Stomach smooth muscle (tissue), 2 donors: ENCODE measurements around the gene ETS1.
A peak's percentile ranks its signal among the peaks of the same experiment; 100 is the strongest.
"Not testable (repeated sequence)": the region's sequence is repeated elsewhere in the genome, so short reads cannot be mapped to it uniquely, and the experiment has no call there.

Experiments
- H3K27ac ChIP-seq: one replicate; pipeline ENCODE4 v1.7.0; 2013; ENCODE audit warnings: mild to moderate bottlenecking, low read length, inconsistent platforms
- H3K27me3 ChIP-seq, 2 donors: one replicate each; pipeline ENCODE4 v1.7.0; 2013; ENCODE audit warnings: low read length in 2 of 2; ENCODE audit not compliant: insufficient read depth in 2 of 2, control insufficient read depth in 1 of 2
- H3K36me3 ChIP-seq, 2 donors: one replicate each; pipeline ENCODE4 v1.7.0; 2013; ENCODE audit warnings: low read length in 2 of 2; ENCODE audit not compliant: control insufficient read depth in 2 of 2, insufficient read depth in 2 of 2
- H3K4me1 ChIP-seq: one replicate; pipeline ENCODE4 v1.7.0; 2013; ENCODE audit warnings: low read length; ENCODE audit not compliant: control insufficient read depth, insufficient read depth
- H3K4me3 ChIP-seq, 2 donors: one replicate each; pipeline ENCODE4 v1.7.0; 2013; ENCODE audit warnings: low read length in 2 of 2
- H3K9ac ChIP-seq, 2 donors: one replicate each; pipeline ENCODE4 v1.7.0; 2013; ENCODE audit warnings: low read length in 2 of 2, mild to moderate bottlenecking in 1 of 2
- H3K9me3 ChIP-seq, 2 donors: one replicate each; pipeline ENCODE4 v1.7.0; 2013; ENCODE audit warnings: low read length in 2 of 2; ENCODE audit not compliant: control insufficient read depth in 2 of 2
- donor health status: healthy.
- donor health status: Pancreatic carcinoma.

The ETS1 gene

DNA sequence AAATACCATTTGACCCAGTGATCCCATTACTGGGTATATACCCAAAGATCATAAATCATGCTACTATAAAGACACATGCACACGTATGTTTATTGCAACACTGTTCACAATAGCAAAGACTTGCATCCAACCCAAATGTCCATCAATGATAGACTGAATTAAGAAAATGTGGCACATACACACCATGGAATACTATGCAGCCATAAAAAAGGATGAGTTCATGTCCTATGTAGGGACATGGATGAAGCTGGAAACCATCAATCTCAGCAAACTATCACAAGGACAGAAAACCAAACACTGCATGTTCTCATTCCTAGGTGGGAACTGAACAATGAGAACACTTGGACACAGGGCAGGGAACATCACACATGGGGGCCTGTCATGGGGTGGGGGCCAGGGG is 141.4 kb downstream of the ETS1 start:
- H3K27ac ChIP-seq, H3K27me3 ChIP-seq, H3K9me3 ChIP-seq, H3K4me3 ChIP-seq, H3K9ac ChIP-seq, H3K36me3 ChIP-seq, H3K4me1 ChIP-seq: not testable (repeated sequence)

DNA sequence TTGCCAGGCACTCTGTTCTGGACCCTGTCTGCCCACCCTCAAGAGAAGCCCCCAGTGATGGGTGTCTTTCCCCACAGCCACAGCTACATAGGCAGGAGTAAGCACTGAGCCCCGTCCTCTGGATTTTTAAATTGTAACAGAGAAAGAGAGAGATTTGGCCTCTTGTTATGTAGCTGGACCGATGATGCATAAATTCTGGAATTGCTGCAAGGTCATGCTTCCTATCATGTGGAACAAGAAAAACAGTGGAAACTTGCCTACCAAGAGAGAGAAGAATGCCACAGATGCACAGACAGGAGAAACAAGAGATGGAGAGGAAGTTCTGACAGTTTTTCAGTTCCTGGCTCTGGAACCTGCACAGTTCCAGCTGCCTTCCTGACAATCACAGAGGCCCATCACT is 150.2 kb downstream of the ETS1 start:
- H3K4me1 ChIP-seq = no peaks in the 10 kb centered on the region
- no peak overlapping the region for H3K9ac ChIP-seq
- no peak overlapping the region for H3K27ac ChIP-seq
- H3K9me3 ChIP-seq = no peaks in the 10 kb centered on the region
- H3K4me3 ChIP-seq = no peak overlapping the region
- no peaks in the 10 kb centered on the region for H3K36me3 ChIP-seq
- H3K27me3 ChIP-seq = no peaks in the 10 kb centered on the region

DNA sequence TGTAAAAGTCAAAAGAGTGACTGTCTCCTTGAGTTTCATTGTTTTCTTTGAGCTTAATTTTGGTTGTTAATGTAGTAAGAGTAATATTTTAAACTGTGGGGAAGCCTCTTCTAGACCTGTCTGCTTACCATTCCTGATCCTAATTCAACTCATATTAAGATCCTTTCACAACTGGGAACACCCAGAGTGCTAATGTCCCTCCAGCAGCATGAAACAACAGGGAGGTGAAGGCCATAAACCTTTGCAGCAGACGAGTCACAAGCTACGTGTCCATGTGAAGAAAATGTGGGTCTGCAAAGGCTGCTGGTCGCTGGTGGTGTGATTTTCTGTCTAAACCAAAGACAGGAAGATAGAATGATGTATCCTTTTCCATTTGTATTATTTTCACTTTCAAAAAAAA is 152.5 kb downstream of the ETS1 start:
- Histone ChIP-seq H3K27ac (no peak overlapping the region), H3K4me3 (no peak overlapping the region), H3K9me3 (no peaks in the 10 kb centered on the region), H3K9ac (no peak overlapping the region), H3K27me3 (no peaks in the 10 kb centered on the region), H3K4me1 (no peaks in the 10 kb centered on the region), H3K36me3 (no peaks in the 10 kb centered on the region)

DNA sequence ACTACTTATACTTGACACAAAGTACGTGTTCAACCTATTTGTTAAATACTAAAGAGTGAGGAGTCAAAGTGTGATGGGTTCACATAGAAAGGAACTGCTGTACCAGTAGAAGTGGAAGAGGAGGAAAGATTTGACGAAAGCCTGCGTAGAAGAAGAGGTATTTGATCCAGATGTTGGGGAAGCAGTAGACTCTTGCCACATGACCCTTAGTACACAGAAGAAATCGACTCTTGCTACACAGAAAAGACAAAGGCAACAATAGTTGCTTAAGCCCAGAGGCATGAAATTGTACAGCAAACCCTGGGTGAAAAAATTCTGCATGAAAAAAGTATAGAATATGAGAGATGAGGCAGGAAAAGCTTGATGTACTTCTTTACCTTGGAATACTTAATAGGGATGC is 152.9 kb downstream of the ETS1 start:
- Histone ChIP-seq H3K27ac (no peak overlapping the region), H3K27me3 (no peaks in the 10 kb centered on the region), H3K4me1 (no peaks in the 10 kb centered on the region), H3K36me3 (no peaks in the 10 kb centered on the region), H3K9me3 (no peaks in the 10 kb centered on the region), H3K4me3 (no peak overlapping the region), H3K9ac (no peak overlapping the region)

DNA sequence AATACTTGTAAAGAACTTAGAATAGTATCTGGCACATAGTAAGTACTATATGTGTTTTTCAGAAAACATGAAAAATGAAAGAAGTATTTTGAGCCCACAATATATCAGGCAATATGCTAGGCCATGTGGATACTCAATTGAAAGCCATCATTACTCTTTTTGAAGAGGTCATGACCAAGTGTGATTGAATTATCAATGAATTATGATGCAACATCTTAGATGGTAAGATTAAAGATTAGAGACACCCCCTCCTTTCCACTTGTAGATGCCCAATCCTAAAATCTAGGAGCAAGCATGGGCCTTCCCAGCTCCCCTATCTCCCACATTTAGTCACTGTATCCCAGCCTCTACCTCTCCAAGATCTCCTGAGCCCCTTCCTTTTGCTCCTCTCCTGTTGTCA is 154.4 kb downstream of the ETS1 start:
- H3K4me3 ChIP-seq = no peak overlapping the region
- no peak overlapping the region for H3K9ac ChIP-seq
- no peaks in the 10 kb centered on the region for H3K9me3 ChIP-seq
- no peak overlapping the region for H3K27ac ChIP-seq
- H3K36me3 ChIP-seq = no peaks in the 10 kb centered on the region
- H3K27me3 ChIP-seq = no peaks in the 10 kb centered on the region
- H3K4me1 ChIP-seq = no peaks in the 10 kb centered on the region

DNA sequence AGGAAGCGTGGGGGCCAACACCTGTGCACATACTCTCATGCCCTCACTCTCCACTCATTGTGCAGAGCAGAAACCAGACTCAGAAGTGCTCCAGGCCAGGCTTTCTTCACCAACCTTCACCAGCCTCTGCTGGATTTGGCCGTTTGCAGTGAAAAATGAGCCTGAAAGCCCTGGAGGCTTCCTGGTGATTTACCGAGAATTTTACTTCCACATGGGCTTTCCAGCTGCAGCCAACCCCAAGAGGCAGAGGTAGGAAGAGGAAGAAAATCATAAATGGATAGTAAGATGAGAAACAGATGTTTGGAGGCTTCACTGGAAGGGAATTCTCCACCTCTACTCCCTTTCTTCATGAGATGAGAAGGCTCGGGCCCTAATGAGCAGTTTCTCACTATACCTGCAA is 155.4 kb downstream of the ETS1 start:
- no peaks in the 10 kb centered on the region for H3K4me1 ChIP-seq
- H3K27me3 ChIP-seq = no peaks in the 10 kb centered on the region
- H3K9ac ChIP-seq = no peak overlapping the region
- H3K9me3 ChIP-seq = no peaks in the 10 kb centered on the region
- H3K27ac ChIP-seq = no peak overlapping the region
- H3K36me3 ChIP-seq = no peaks in the 10 kb centered on the region
- H3K4me3 ChIP-seq = no peak overlapping the region

DNA sequence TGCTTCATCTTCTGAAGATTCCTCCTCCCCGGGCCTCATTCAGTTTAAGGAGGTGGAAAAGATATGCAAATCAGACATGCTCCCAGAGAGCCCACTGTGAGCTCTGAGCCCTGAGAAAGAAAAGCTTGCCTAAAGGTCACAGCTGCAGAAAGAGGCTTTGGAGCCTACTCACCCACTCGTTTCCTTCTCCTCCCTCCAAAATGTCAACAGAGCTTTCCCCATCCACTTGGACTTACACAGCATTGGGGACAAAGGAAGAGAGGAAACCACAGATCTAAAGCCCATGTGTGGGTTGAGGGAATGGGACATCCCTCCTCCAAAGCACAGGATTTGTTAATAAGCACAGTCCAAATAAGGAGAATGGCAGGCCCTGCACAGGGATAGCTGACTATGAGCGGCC is 158.4 kb downstream of the ETS1 start:
- Histone ChIP-seq H3K36me3 (no peaks in the 10 kb centered on the region), H3K4me1 (peaks cover 12% of the 10 kb centered on the region), H3K27me3 (no peaks in the 10 kb centered on the region), H3K9ac (no peak overlapping the region), H3K27ac (no peak overlapping the region), H3K4me3 (no peak overlapping the region), H3K9me3 (no peaks in the 10 kb centered on the region)

DNA sequence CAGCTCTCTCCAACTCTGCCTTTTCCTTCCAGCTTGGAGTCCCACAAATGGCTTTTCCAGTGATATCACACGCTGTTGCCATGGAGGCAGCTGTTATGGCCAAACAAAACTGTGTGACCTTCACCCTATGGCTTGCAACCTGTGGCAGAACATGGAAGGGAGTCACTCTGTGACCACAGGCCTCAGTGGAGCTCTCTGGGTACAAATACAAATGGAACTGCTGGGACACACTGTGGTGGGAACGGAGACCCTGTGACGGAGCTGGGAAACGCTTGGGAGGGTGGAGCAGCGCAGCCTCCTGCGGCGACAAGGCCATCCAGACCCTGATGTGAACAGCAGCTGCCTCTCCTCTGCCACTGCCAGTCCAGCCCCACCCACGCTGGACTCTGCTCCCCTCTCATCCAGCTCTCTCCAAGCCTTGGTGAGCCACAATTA is 162.5 kb downstream of the ETS1 start:
- Histone ChIP-seq H3K4me1 (peaks cover 21% of the 10 kb centered on the region), H3K4me3 (peak overlapping the region in 1 of 2 donors; percentile 29), H3K27me3 (no peaks in the 10 kb centered on the region), H3K27ac (peak overlapping the region; percentile 18), H3K9ac (peak overlapping the region in 1 of 2 donors; percentile 42), H3K36me3 (no peaks in the 10 kb centered on the region), H3K9me3 (no peaks in the 10 kb centered on the region)

DNA sequence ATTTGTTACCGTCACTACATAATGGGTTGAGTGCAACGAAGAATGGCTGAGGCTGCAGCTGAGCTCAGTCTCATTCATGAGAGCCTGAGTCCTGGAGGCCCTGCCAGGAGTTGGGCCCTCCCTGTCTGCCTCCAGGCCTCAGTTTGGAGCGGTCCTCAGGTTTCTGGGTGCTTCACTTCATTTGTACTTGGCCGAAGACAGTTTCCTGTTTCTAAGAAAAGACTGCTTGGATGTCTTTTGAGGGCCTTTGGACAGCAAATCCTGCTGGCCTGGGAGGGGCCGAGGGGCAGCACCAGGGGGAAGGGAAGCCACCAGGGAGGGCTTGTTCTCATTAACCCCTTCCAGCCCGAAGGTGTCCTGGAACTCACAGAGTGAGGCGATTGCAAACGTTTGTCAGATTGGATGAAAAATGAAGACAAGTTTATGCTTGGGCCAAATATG is 163.1 kb downstream of the ETS1 start:
- H3K27me3 ChIP-seq = no peaks in the 10 kb centered on the region
- peak overlapping the region in 1 of 2 donors; percentile 29 for H3K4me3 ChIP-seq
- no peaks in the 10 kb centered on the region for H3K36me3 ChIP-seq
- H3K9ac ChIP-seq = peak overlapping the region in 1 of 2 donors; percentile 42
- no peaks in the 10 kb centered on the region for H3K9me3 ChIP-seq
- H3K27ac ChIP-seq = peak overlapping the region; percentile 18
- H3K4me1 ChIP-seq = peaks cover 21% of the 10 kb centered on the region

DNA sequence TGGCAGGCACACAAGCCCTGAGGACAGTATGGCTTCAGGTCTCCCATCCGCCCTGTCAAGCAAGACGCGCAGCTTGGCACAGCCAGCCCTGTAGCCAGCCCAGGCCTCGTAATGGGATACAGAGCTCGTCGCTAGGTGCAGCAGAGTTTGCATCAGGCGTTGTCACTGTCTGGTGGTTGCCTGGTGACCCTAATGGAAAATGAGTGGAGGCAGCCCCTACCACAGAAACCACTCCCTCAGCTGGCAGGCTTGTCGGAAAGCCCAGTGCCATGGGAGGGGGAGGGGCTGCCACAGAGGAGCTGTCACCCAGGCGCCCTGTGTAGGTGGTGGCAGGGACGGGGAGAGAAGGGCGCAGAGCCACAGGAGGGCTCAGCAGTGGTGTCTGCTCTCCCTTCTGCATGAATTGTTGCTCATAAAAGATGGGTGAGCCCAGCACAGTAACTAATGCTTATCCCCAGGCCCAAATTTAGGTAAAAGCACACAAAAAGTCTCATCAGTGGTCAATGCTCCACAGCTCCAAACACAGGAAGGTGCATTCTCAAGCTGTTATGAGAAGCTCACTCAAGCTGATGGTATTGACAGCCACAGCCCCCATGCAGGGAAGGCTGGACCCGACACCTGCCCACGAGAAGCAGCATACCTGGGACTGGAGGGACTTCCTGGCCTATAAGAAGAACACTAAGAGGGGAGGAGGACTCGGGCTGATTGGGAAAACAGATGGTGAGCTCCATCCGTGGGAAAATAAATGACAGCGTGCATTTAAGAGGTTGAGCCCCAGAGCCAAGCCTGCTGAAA is 164.6 kb downstream of the ETS1 start:
- Histone ChIP-seq H3K9me3 (no peaks in the 10 kb centered on the region), H3K4me1 (peaks cover 21% of the 10 kb centered on the region), H3K27ac (no peak overlapping the region), H3K27me3 (no peaks in the 10 kb centered on the region), H3K4me3 (no peak overlapping the region), H3K9ac (no peak overlapping the region), H3K36me3 (no peaks in the 10 kb centered on the region)

DNA sequence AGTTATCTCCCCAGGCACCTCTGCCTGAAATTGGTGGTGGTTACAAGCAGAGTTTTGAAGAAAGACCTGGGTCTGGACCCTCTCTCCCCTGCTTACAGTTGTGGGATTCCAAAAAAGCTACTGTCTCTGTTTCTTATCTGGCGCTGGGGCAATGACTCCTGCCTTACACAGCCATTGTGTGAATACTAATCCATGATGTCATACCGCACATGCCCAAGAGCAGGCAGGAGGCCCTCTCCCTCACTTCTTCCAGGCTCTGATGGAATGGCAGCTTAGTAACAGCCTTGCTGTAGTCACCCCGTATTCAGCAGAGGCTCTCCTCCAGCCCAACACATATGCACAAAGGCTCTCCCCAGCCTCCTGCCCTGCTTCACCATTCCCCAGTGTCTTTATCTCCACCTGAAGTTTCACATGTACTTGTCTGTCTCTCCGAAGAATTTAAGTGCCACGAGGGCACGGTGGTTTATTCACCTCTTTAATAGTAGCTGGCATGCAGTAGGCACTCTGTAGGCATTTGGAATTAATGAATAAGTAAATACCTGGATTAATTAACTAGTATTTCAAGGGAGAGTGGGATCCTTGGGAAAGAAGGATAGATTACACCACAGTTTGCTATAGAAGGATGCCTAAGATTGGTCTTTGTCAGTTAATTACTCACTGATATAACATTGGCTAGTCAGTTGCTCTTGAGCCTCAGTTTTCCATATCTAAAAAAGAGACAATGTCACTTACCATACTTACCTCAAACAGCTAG is 165.6 kb downstream of the ETS1 start:
- Histone ChIP-seq H3K9me3 (no peaks in the 10 kb centered on the region), H3K27ac (no peak overlapping the region)

More for the DNA sequence above, 165.6 kb downstream of the ETS1 start:
- Histone ChIP-seq H3K27me3 (no peaks in the 10 kb centered on the region), H3K36me3 (no peaks in the 10 kb centered on the region), H3K4me3 (no peak overlapping the region), H3K9ac (no peak overlapping the region), H3K4me1 (peaks cover 21% of the 10 kb centered on the region)
